ENCODE results near the gene QRFP. TPM values are rescaled to one million over a fixed set of nuclear protein-coding genes. Genes with fewer than 3 reads are reported as not detected.

The QRFP gene
- total RNA-seq, 1 experiment from 2014 or later = not detected

- Histone ChIP-seq H3K23ac (ENCODE audit: insufficient read length, low read depth, low read length) (no peak overlapping the region), H4K8ac (replicated peaks; ENCODE audit: insufficient read length, low read depth, low read length) (no peak overlapping the region), H2BK5ac (ENCODE audit: insufficient read length, low read length) (no peak overlapping the region), H4K20me1 (ENCODE audit: control insufficient read depth, insufficient read depth, insufficient read length) (no peaks in the 10 kb centered on the region), H3K14ac (ENCODE audit: insufficient read depth, low read length) (no peak overlapping the region), H2AFZ (ENCODE audit: low read length) (no peak overlapping the region), H3K9me3 (ENCODE audit: control insufficient read depth, low read depth, low read length) (no peaks in the 10 kb centered on the region), H3K18ac (ENCODE audit: insufficient read length, low read depth, low read length) (no peak overlapping the region), H3K79me2 (ENCODE audit: insufficient read depth, low read length) (no peaks in the 10 kb centered on the region), H3K9ac (ENCODE audit: extremely low read depth, insufficient read length, low read length) (no peak overlapping the region), H2BK12ac (ENCODE audit: insufficient read length, low read depth, low read length) (no peak overlapping the region), H2BK15ac (ENCODE audit: low read depth, low read length) (no peak overlapping the region), H3K23me2 (ENCODE audit: insufficient read length, low read depth, low read length, poor library complexity, severe bottlenecking) (no peaks in the 10 kb centered on the region), H3K4ac (ENCODE audit: low read depth, low read length) (no peak overlapping the region), H3K79me1 (ENCODE audit: insufficient read depth, low read depth, low read length, poor library complexity, severe bottlenecking) (no peaks in the 10 kb centered on the region), H4K5ac (ENCODE audit: insufficient read length, low read depth, low read length) (no peak overlapping the region), H3K4me2 (ENCODE audit: insufficient read depth, insufficient read length, low read length) (no peak overlapping the region), H3K56ac (ENCODE audit: insufficient read length, low read depth, low read length) (no peak overlapping the region), H4K91ac (ENCODE audit: insufficient read length, low read depth, low read length) (no peak overlapping the region), H2BK120ac (ENCODE audit: low read depth, low read length, poor library complexity, severe bottlenecking) (no peak overlapping the region), H2AK5ac (ENCODE audit: insufficient read length, low read length) (no peak overlapping the region), H2BK20ac (ENCODE audit: low read depth, low read length, poor library complexity, severe bottlenecking) (no peak overlapping the region), H3K4me1 (ENCODE audit: insufficient read depth, low read length) (no peaks in the 10 kb centered on the region), H3K27me3 (ENCODE audit: insufficient read depth, low read length) (no peaks in the 10 kb centered on the region), H3K27ac (ENCODE audit: insufficient read length, low read depth, low read length) (no peak overlapping the region), H3T11ph (ENCODE audit: low read length) (no peak overlapping the region)
- peaks cover 2 to 10% of the 10 kb centered on the region in 2 experiments; a peak in 1 of 4 replicates for H3K4me1 Mint-ChIP-seq
- H3K4me3 Mint-ChIP-seq = no peak overlapping the region; a peak in 1 of 5 replicates
- H3K27ac Mint-ChIP-seq = peak overlapping the region in 1 of 3 experiments; percentile 61; a peak in 1 of 7 replicates
- no peaks in the 10 kb centered on the region; the same call in 1 of the 2 replicates for H3K27me3 Mint-ChIP-seq (ENCODE audit: low read depth)
- no peaks in the 10 kb centered on the region; a peak in 1 of 5 replicates for H3K9me3 Mint-ChIP-seq
- DNase-seq = no peak
- TF ChIP-seq, protein P1, sequence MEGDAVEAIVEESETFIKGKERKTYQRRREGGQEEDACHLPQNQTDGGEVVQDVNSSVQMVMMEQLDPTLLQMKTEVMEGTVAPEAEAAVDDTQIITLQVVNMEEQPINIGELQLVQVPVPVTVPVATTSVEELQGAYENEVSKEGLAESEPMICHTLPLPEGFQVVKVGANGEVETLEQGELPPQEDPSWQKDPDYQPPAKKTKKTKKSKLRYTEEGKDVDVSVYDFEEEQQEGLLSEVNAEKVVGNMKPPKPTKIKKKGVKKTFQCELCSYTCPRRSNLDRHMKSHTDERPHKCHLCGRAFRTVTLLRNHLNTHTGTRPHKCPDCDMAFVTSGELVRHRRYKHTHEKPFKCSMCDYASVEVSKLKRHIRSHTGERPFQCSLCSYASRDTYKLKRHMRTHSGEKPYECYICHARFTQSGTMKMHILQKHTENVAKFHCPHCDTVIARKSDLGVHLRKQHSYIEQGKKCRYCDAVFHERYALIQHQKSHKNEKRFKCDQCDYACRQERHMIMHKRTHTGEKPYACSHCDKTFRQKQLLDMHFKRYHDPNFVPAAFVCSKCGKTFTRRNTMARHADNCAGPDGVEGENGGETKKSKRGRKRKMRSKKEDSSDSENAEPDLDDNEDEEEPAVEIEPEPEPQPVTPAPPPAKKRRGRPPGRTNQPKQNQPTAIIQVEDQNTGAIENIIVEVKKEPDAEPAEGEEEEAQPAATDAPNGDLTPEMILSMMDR (conservative IDR thresholded peaks at IDR 0.05) = no peak
- no CpG with 5 or more reads among the region's 20 CpGs for WGBS (ENCODE audit: extremely low coverage, insufficient read length, low lambda C conversion rate)
- H3K36me3 Mint-ChIP-seq (ENCODE audit: insufficient read depth in 1 of 3, low read depth in 3 of 3) = peaks cover 11 to 48% (median 26%) of the 10 kb centered on the region in 3 experiments
Measured at GRCh38 chr9:130890870-130891687, 5.5 kb downstream of the QRFP start.
